Kidney epithelial cell (primary cell): ENCODE data around the gene PTGES3L. TPM values are rescaled to one million over a fixed set of nuclear protein-coding genes. Genes with fewer than 3 reads are reported as not detected.
"Not testable (repeated sequence)": the region's sequence is repeated elsewhere in the genome, so short reads cannot be mapped to it uniquely, and the experiment has no call there.

Source experiments
- DNase-seq: peaks from one replicate; pipeline ENCODE4 v3.0.0-alpha.2; 2010; ENCODE audit warnings: low read depth
- H3K27me3 ChIP-seq: 2 replicates; pipeline ENCODE4 v1.6.0; 2011; ENCODE audit warnings: low read length; ENCODE audit not compliant: control insufficient read depth, insufficient read depth
- H3K36me3 ChIP-seq: 2 replicates; pipeline ENCODE4 v1.5.1; 2011; ENCODE audit warnings: low read length; ENCODE audit not compliant: control insufficient read depth, insufficient read depth
- H3K4me3 ChIP-seq: 2 replicates; pipeline ENCODE4 v1.5.1; 2011; ENCODE audit warnings: low read depth, mild to moderate bottlenecking, control low read depth, low read length
- CTCF ChIP-seq: IDR thresholded peaks from 2 replicates; pipeline ENCODE4 v1.5.1; 2011; ENCODE audit warnings: mild to moderate bottlenecking, moderate library complexity, low read length, control low read depth, inconsistent platforms; ENCODE audit not compliant: insufficient read depth, poor library complexity, severe bottlenecking
- total RNA-seq: library from RNA; depleted of rRNA; stranded (reverse); fragments of >200 nt; gene quantifications from 2 replicates; pipeline ENCODE4 v1.2.3, GENCODE V29; 2015

The PTGES3L gene
- total RNA-seq, 1 donor from 2014 or later = 1.2 TPM

GRCh38 chr17:42985225-42985624 lies 5.3 kb upstream of the PTGES3L start:
- DNase-seq = no peak
- no peaks in the 10 kb centered on the region for H3K27me3 ChIP-seq
- TF ChIP-seq CTCF = no peak
- peaks cover 2% of the 10 kb centered on the region for H3K36me3 ChIP-seq
- no peak overlapping the region for H3K4me3 ChIP-seq

GRCh38 chr17:42982266-42982665 lies 2.4 kb upstream of the PTGES3L start:
- Histone ChIP-seq H3K4me3 (no peak overlapping the region), H3K36me3 (peaks cover 2% of the 10 kb centered on the region), H3K27me3 (no peaks in the 10 kb centered on the region)
- DNase-seq = no peak
- TF ChIP-seq CTCF = no peak

GRCh38 chr17:42980766-42981397 lies 1.0 kb upstream of the PTGES3L start:
- H3K27me3 ChIP-seq = no peaks in the 10 kb centered on the region
- TF ChIP-seq CTCF = peak; percentile 16
- H3K36me3 ChIP-seq = peaks cover 2% of the 10 kb centered on the region
- DNase-seq = no peak
- peak overlapping the region; percentile 93 for H3K4me3 ChIP-seq

GRCh38 chr17:42980274-42980765 lies 440 bp upstream of the PTGES3L start, which contains the start of gene RUNDC1:
Gene RUNDC1, plus strand, starts transcription at chr17:42980565. Its CDS starts 12 bp downstream, at chr17:42980577.
- Histone ChIP-seq H3K36me3 (peaks cover 2% of the 10 kb centered on the region), H3K4me3 (peak within 1 kb of the TSS; percentile 93), H3K27me3 (no peaks in the 10 kb centered on the region)
- no peak for DNase-seq
- TF ChIP-seq CTCF = no peak

GRCh38 chr17:42975701-42976100 lies 4.2 kb downstream of the PTGES3L start:
- not testable (repeated sequence) for H3K4me3 ChIP-seq, DNase-seq, H3K36me3 ChIP-seq, H3K27me3 ChIP-seq

- DNase-seq = no peak
- no peaks in the 10 kb centered on the region for H3K27me3 ChIP-seq
- H3K36me3 ChIP-seq = no peaks in the 10 kb centered on the region
- H3K4me3 ChIP-seq = no peak overlapping the region
- TF ChIP-seq CTCF = no peak
Measured at GRCh38 chr17:42975265-42975664, 4.6 kb downstream of the PTGES3L start.

- not testable (repeated sequence) for H3K4me3 ChIP-seq, H3K27me3 ChIP-seq, H3K36me3 ChIP-seq, DNase-seq
Measured at GRCh38 chr17:42973323-42973722, 6.6 kb downstream of the PTGES3L start.
